SHP77 (cell line): ENCODE results near the gene INPP5A.

Source experiments
- DNase-seq, 2 experiments: peaks; one replicate each; lab custom pipeline; 2025; lab: John Stamatoyannopoulos, UW

Gene INPP5A

GRCh38 chr10:132646443-132647097 is 109.0 kb downstream of the INPP5A start:
- no peak for DNase-seq

GRCh38 chr10:132647424-132647823 is 109.8 kb downstream of the INPP5A start:
- DNase-seq = peak; percentile 56 to 68

- DNase-seq = no peak
These were observed 110.7 kb downstream of the INPP5A start for GRCh38 chr10:132648072-132648850.

GRCh38 chr10:132648851-132649528 is 111.4 kb downstream of the INPP5A start:
- DNase-seq = no peak

- no peak for DNase-seq
These were observed 112.2 kb downstream of the INPP5A start for GRCh38 chr10:132649651-132650360.

GRCh38 chr10:132650611-132651250 is 113.1 kb downstream of the INPP5A start:
- no peak for DNase-seq

- no peak for DNase-seq
These were observed 114.0 kb downstream of the INPP5A start for GRCh38 chr10:132651511-132652029.

GRCh38 chr10:132652446-132652845 is 114.9 kb downstream of the INPP5A start:
- no peak for DNase-seq

GRCh38 chr10:132652936-132653590 is 115.5 kb downstream of the INPP5A start:
- no peak for DNase-seq

- DNase-seq = no peak
These were observed 116.1 kb downstream of the INPP5A start for GRCh38 chr10:132653721-132654120.

GRCh38 chr10:132654121-132654571 is 116.6 kb downstream of the INPP5A start:
- DNase-seq = no peak

GRCh38 chr10:132654708-132655661 is 117.4 kb downstream of the INPP5A start:
- DNase-seq = peak in 1 of 2 experiments; percentile 14

GRCh38 chr10:132655735-132656134 is 118.1 kb downstream of the INPP5A start:
- no peak for DNase-seq

- no peak for DNase-seq
These were observed 118.9 kb downstream of the INPP5A start for GRCh38 chr10:132656283-132657126.

GRCh38 chr10:132657127-132657706 is 119.6 kb downstream of the INPP5A start:
- no peak for DNase-seq

GRCh38 chr10:132657748-132658147 is 120.2 kb downstream of the INPP5A start:
- no peak for DNase-seq

GRCh38 chr10:132658546-132659205 is 121.1 kb downstream of the INPP5A start:
- no peak for DNase-seq
